CD4-positive, alpha-beta T cell treated with Interleukin-15 for 1 hour (primary cell): ENCODE measurements around the gene SMYD2.

Source experiments
- DNase-seq: peaks from one replicate; pipeline ENCODE4 v3.0.0-alpha.2; 2020

SMYD2 gene

GRCh38 chr1:214303141-214303930, 22.4 kb downstream of the SMYD2 start:
- DNase-seq = no peak

DNA sequence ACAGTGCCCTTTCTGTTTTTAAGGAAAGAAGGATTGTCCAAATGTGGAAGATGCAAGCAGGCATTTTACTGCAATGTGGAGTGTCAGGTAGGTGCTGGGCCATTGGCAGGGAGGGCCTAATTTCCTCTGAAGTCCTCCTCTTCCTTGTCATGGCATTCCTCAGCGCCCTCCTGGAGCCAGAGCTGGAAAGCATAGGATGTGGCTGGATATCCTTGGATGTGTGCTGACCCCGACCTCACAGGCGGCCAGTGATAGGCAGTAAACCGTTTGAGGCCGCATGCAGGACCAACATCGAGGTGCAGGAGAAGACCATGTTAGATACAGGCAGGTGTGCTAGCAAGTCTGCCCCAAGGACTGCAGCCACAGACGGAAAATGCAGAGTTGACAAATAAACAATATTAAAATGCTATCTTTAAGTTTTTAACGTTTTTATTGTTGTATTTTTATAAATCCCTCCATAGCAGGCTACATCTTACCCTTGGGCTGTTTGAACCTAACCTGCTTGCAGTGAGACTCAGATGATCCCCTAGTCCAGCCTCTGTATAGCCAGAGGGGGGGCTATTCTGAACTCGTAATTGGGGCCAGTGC, 24.3 kb downstream of the SMYD2 start:
- no peak for DNase-seq

DNA sequence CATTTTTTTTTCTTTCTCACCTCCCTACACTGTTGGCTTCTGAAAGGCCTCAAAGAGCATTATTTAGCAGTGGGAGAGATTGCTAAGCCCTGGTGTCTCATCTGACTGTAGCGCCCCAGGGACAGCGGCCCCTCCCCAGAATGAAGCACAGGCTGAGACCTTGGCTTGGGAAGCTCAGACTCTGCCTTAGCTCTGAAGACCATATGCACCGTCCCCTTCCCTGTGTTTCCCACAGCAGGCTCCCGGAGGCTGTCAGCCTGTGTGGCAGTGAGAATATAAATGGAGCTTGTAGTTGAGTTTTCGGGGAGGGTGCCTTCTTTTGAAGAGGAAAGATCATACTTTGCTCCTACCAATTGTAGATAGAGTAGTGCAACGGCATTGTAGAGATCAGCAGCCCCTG, 25.3 kb downstream of the SMYD2 start:
- no peak for DNase-seq

DNA sequence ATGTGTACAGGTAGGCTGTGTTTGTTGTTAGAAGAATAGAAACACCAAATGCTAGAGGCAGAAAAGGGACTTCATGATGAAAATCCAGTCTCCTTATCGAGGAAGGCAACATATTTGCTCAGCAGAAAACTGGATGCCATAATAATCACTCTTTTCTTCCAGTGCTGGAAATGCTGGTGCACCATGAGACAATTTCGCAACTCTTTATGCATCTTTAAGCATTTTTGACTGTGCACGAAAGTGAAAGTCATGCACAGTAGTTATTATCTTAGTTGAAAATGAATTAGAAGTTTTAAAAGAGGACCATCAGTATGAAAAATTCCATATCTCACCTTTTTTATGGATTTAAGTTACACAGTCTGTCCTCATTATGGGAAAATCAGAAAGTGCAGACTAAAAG, 29.1 kb downstream of the SMYD2 start:
- no peak for DNase-seq

- no peak for DNase-seq
Measured at GRCh38 chr1:214310777-214311690, 30.1 kb downstream of the SMYD2 start.

- DNase-seq = no peak
Measured at GRCh38 chr1:214312530-214313051, 31.6 kb downstream of the SMYD2 start.

- no peak for DNase-seq
Measured at GRCh38 chr1:214314178-214314843, 33.4 kb downstream of the SMYD2 start.

DNA sequence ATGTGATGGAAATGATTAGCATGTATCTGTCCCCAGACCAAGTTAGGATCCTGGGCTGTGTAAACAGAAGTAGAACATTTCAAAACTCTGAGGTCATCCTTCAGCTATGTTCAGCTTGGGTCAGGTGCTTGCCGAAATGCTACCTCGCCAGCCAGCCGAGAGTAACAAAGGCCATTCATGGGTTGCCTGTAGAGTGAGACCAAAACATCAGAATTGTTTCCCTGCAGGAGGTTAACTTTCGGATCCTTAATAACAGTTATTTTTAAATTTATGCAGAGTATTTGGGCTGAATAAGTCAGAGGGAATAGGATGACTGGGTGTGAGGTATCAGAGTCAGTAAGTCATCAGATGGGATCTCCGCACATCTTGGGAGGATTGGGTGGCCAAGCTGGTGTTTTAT, 35.6 kb downstream of the SMYD2 start:
- DNase-seq = no peak

- DNase-seq = no peak
Measured at GRCh38 chr1:214317300-214317699, 36.3 kb downstream of the SMYD2 start.

GRCh38 chr1:214317734-214318133, 36.8 kb downstream of the SMYD2 start:
- no peak for DNase-seq

DNA sequence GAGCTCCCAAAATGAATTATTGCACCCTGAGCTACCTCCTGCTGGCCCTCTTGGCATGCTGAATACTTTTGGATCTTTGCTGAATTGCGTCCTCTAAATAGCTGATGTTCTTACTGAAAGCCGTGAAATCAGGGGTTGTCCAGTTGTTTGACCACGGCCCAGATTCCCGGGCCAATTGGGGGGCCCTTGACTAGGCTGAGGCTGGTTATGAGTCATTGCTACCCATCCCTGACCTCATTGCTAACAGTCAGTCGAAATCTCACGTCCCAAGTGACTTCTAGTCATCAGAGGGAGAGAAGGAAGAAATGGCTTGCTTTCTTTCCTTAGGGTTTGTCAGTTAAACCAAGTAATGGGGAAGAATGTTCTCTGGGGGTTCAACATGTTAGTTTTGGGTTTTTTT, 37.4 kb downstream of the SMYD2 start:
- no peak for DNase-seq

DNA sequence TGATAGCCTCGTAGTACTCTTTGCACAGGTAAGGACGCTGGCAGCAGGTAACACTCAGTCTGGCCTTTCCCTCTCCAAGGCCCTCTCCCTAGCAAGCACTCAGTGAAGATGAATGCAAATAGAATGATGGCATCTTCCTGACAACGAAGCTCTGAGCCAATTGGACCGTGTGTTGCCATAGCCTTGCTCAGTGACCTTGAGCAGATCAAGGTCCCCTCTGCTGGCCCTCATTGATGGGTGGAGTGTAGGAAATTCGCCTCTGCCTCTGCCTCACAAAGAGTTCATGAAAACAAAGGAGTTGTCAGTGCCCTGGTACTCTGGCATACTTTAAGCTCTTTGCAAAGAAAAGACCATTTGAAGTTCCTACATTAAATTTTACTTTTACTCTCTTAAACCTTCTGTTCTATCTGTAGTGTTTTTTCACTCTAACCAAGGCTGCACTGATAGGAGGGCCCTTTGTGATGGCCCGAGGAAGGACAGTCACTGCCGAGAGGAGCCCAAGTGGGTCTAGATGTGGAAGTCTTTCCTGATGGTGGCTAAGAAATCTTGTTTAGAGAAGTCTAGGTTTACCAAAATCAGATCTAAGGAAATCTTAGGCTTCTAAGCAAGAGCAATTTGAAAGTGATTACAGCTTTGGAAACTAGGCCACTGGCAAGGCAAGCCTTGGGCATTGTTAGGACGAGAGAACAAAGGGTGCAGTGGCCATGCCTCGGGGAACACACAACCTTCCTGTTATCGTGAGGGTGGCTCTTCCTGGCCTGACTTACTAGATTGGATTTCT, 38.2 kb downstream of the SMYD2 start:
- no peak for DNase-seq

DNA sequence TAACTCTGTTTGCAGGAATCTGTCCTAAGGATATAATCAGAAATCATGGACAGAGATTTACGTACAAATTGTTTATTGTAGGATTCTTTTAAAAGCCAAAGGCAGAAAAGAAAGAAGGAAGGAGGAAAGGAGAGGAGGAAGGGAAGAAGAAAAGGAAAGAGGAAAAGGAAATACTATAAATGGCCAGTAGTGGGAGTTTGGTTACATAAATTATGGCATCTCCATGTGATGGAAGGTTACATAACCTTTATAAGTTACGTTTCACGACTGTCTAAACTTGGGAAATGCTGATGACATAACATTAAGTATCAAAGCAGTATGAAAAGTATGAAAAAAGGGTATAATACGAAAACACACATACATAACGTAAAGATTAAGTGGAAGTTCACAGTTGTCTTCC, 39.0 kb downstream of the SMYD2 start:
- no peak for DNase-seq

DNA sequence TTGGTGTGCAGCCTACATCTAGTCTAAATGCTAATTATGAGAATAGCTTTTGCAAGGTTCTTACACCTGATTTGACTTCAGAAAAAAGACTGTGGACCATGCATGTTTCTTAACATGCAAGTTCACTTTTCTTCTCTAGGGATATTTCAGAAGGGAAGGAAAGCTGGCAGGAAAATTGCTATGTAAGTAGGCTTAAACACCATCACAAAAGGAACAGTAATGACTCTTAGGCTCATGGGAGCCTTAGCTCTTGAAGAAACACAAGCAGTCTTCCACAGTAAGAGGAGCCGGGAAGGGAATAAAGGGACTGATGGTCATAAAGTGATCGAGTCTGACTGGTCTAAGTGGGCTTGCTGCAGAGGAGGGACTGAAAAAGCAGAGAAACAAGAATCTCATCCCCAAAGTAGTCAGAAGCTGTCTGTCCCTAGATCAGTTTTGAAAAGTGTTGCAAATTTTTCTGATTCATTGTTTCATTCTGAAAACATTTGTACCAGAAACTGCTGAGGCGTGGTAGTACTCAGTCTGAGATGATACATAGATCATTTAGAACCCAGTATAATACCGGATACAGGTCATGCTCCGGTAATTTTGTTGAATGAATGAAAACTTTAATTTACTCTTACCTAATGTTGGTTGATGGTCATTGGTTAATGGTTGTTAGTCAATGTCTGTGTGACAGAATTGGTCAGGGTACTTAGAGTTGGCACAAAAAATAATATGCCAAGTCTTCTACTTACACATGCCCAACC, 40.9 kb downstream of the SMYD2 start:
- no peak for DNase-seq

DNA sequence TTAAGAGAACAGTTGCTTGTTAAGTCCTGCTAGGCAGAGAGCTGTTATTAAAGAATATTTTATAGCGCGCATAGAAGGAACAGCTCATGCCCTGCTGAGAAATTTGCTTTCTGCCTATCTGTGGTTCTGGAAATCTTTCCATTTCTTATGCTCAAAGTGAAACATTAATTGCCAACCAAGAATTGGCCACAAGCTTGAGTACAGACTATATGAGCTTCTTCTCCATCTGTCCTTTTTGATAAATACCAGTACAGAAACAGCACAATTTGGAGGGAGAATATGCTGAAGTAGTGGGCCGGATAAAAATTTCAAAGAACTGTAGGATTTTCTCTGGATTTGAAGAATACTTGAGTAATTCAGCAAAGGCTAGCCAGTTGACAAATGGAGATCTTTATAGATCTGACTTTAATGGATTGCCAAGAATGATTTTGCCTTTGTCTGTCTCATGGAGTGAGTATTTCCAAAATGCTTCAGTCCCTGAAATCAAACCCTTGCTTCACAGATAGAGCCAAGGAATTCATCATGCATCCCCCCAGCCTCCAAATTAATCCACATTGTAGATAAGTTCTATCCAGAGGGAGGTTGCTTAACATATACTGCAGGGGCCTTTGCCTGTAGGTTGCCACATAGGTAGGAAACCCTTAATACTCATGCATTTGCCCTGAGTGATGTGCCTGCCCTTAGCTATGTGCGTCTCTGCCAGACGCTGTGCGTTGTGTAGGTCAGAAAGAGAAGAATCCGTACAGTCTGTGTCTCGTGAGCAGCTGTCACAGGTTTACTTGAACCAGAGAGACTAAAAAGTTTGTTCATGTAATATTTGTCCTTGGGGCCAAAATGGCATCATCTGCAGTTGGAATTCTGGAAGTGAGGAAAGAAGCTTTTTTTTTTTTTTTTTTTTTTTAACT, 44.2 kb downstream of the SMYD2 start:
- DNase-seq = no peak

- no peak for DNase-seq
Measured at GRCh38 chr1:214326406-214326805, 45.4 kb downstream of the SMYD2 start.

- no peak for DNase-seq
Measured at GRCh38 chr1:214327514-214327913, 46.6 kb downstream of the SMYD2 start.

- DNase-seq = peak; percentile 74
Measured at GRCh38 chr1:214328770-214329469, 48.0 kb downstream of the SMYD2 start.

DNA sequence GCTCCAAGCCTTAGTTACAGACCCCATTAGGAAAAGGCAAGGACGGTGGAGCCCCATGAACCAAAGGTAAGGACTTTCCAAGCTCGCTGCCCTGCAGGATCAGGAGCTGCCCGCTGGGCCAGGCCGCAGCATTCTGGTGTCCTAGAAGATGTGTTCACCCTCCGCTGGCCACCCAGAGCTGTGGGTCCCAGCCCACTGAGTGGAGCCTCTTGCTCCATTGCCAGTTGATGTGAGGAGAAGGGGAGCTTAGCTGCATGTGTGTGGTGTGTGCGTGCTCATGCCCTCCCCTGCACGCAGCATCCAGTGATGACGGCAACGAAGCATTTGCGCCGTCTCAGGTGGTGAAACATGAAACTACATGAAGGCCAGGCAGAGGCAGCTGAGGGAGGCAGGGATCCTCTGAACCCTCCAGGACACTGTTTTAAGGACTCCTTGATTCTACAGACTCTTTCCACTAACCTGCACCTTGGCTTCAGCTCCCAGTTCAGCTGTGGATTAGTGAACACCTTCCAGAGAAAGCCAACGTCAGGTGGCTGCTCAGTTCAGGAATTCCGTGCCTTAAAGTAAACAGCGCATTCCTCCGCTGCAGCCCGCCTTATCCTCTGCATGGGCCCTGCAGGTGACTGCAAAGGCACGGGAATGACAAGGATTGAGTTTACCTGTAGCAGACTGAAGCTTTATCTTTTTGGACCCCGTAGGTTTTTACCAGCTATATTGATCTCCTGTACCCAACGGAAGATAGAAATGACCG, 48.7 kb downstream of the SMYD2 start:
- no peak for DNase-seq
